Liver (tissue), 9 donors: Measurements from ENCODE around the gene STOM. TPM values are rescaled to one million over a fixed set of nuclear protein-coding genes. Genes with fewer than 3 reads are reported as not detected.

ENCODE experiments used
- DNase-seq: peaks from one replicate; pipeline ENCODE4 v3.0.0-alpha.2; 2017; ENCODE audit warnings: low spot score
- H3K27ac ChIP-seq, 2 donors: one replicate each; pipeline ENCODE4 v1.7.0; 2013; ENCODE audit warnings: inconsistent platforms in 2 of 2, low read length in 2 of 2, control low read depth in 1 of 2, low read depth in 1 of 2, mild to moderate bottlenecking in 1 of 2
- H3K27me3 ChIP-seq, 4 donors: one replicate each; pipeline versions ENCODE4 v1.6.1 to v1.7.0; 2013; ENCODE audit warnings: low read length in 3 of 4, inconsistent platforms in 1 of 4, mild to moderate bottlenecking in 1 of 4, moderate library complexity in 1 of 4; ENCODE audit not compliant: control insufficient read depth in 4 of 4, insufficient read depth in 4 of 4
- H3K36me3 ChIP-seq, 4 donors: one replicate each; pipeline versions ENCODE4 v1.6.1 to v1.7.0; 2013; ENCODE audit warnings: low read length in 3 of 4, mild to moderate bottlenecking in 3 of 4, low read depth in 1 of 4, moderate library complexity in 1 of 4; ENCODE audit not compliant: control insufficient read depth in 4 of 4, insufficient read depth in 3 of 4
- H3K4me1 ChIP-seq, 4 donors: one replicate each; pipeline versions ENCODE4 v1.6.1 to v1.7.0; 2013; ENCODE audit warnings: low read length in 3 of 4, mild to moderate bottlenecking in 3 of 4, moderate library complexity in 1 of 4; ENCODE audit not compliant: control insufficient read depth in 4 of 4, insufficient read depth in 4 of 4
- H3K4me3 ChIP-seq, 3 donors: one replicate each; pipeline versions ENCODE4 v1.6.1 to v1.7.0; 2013; ENCODE audit warnings: low read length in 3 of 3, control low read depth in 1 of 3, low read depth in 1 of 3, mild to moderate bottlenecking in 1 of 3
- H3K9ac ChIP-seq, 2 donors: one replicate each; pipeline ENCODE4 v1.7.0; 2013; ENCODE audit warnings: low read length in 2 of 2, mild to moderate bottlenecking in 2 of 2, moderate library complexity in 2 of 2, control low read depth in 1 of 2, low read depth in 1 of 2
- H3K9me3 ChIP-seq, 4 donors: one replicate each; pipeline versions ENCODE4 v1.6.1 to v1.7.0; 2013; ENCODE audit warnings: low read length in 3 of 4; ENCODE audit not compliant: control insufficient read depth in 4 of 4
- ATF3 ChIP-seq: IDR thresholded peaks from 2 replicates; pipeline ENCODE4 v1.6.1; 2016; ENCODE audit warnings: antibody characterized with exemption
- CTCF ChIP-seq: fragments of 150-350 bp; IDR thresholded peaks from 2 replicates; pipeline ENCODE4 v1.5.1; 2017; ENCODE audit warnings: improper control_type of control experiment, low read depth, low read length; ENCODE audit not compliant: missing input control
- EGR1 ChIP-seq, 2 donors: IDR thresholded peaks; 2 replicates each; pipeline ENCODE4 v1.6.1; 2016 to 2018; ENCODE audit warnings: antibody characterized with exemption in 2 of 2, low read depth in 2 of 2
- FOXA1 ChIP-seq: IDR thresholded peaks from 2 replicates; pipeline ENCODE4 v1.6.1; 2016; ENCODE audit warnings: antibody characterized with exemption
- FOXA2 ChIP-seq: IDR thresholded peaks from 2 replicates; pipeline ENCODE4 v1.6.1; 2016; ENCODE audit warnings: antibody characterized with exemption
- GABPA ChIP-seq, 2 donors: IDR thresholded peaks in 1 of 2; conservative IDR thresholded peaks in 1 of 2; 2 replicates each; pipeline ENCODE4 v1.6.1; 2016; ENCODE audit warnings: antibody characterized with exemption in 2 of 2, mild to moderate bottlenecking in 1 of 2, moderate library complexity in 1 of 2
- HNF4A ChIP-seq, 2 donors: conservative IDR thresholded peaks; 2 replicates each; pipeline ENCODE4 v1.6.1; 2016; ENCODE audit warnings: antibody characterized with exemption in 2 of 2, mild to moderate bottlenecking in 2 of 2
- HNF4G ChIP-seq: IDR thresholded peaks from 2 replicates; pipeline ENCODE4 v1.6.1; 2016; ENCODE audit warnings: antibody characterized with exemption
- JUND ChIP-seq, 2 donors: IDR thresholded peaks; 2 replicates each; pipeline ENCODE4 v1.6.1; 2016; ENCODE audit warnings: antibody characterized with exemption in 2 of 2
- MAX ChIP-seq: IDR thresholded peaks from 2 replicates; pipeline ENCODE4 v1.6.1; 2016; ENCODE audit warnings: antibody characterized with exemption
- RAD21 ChIP-seq, 2 donors: IDR thresholded peaks; 2 replicates each; pipeline ENCODE4 v1.6.1; 2016; ENCODE audit warnings: antibody characterized with exemption in 2 of 2, mild to moderate bottlenecking in 2 of 2
- RXRA ChIP-seq, 2 donors: IDR thresholded peaks; 2 replicates each; pipeline ENCODE4 v1.6.1; 2017 to 2018; ENCODE audit warnings: antibody characterized with exemption in 2 of 2, mild to moderate bottlenecking in 1 of 2
- SP1 ChIP-seq: IDR thresholded peaks from 2 replicates; pipeline ENCODE4 v1.6.1; 2018; ENCODE audit warnings: antibody characterized with exemption, mild to moderate bottlenecking
- TAF1 ChIP-seq: conservative IDR thresholded peaks from 2 replicates; pipeline ENCODE4 v1.6.1; 2016; ENCODE audit warnings: antibody characterized with exemption, mild to moderate bottlenecking
- YY1 ChIP-seq: IDR thresholded peaks from 2 replicates; pipeline ENCODE4 v1.6.1; 2016; ENCODE audit warnings: antibody characterized with exemption, mild to moderate bottlenecking
- ZBTB33 ChIP-seq: IDR thresholded peaks from 2 replicates; pipeline ENCODE4 v1.6.1; 2016; ENCODE audit warnings: antibody characterized with exemption
- WGBS: extraction: QIAGEN DNeasy Blood & Tissue Kit; methylation state at CpG from one replicate; pipeline ENCODE4 v1.1.7; 2013; 5-methylcytosine and 5-hydroxymethylcytosine counted together
- polyA plus RNA-seq, 2 donors: library from polyadenylated mRNA; stranded (reverse) in 1 of 2; unstranded in 1 of 2; fragments of 200-250 nt in 1 of 2; fragments of >200 nt in 1 of 2; fragmentation: Nextera tagmentation in 1 of 2; extraction: Ambion mirVana in 1 of 2; gene quantifications; one replicate each; pipeline versions ENCODE4 v1.2.1 to v1.2.3, GENCODE V29; 2013 to 2015
- total RNA-seq, 2 donors: library from RNA; depleted of rRNA; stranded (reverse); fragments of >200 nt; gene quantifications; one replicate each; pipeline ENCODE4 v1.2.3, GENCODE V29; 2014
- donor health status: healthy.
- donor health status: healthy.
- donor health status: healthy.
- donor health status: healthy.
- donor health status: healthy.

The STOM gene
- total and polyA plus RNA-seq, 4 donors: 150 to 398 (median 265) TPM

GRCh38 chr9:121296213-121297127 lies 73.6 kb downstream of the STOM start:
- WGBS: 91% methylated on average over 7 of the region's 7 CpGs
- TF ChIP-seq HNF4G (no peak), GABPA (IDR thresholded peaks at IDR 0.05 in 1 of 2, conservative IDR thresholded peaks at IDR 0.05 in 1 of 2) (no peak), FOXA2 (no peak), CTCF (no peak), ZBTB33 (no peak), YY1 (no peak), ATF3 (no peak), FOXA1 (no peak), MAX (no peak), HNF4A (conservative IDR thresholded peaks at IDR 0.05) (no peak)
- H3K4me3 ChIP-seq: no peak overlapping the region
- H3K9me3 ChIP-seq: no peaks in the 10 kb centered on the region
- H3K36me3 ChIP-seq: no peaks in the 10 kb centered on the region
- H3K27ac ChIP-seq: no peak overlapping the region
- peaks cover 4 to 9% (median 7%) of the 10 kb centered on the region in 4 donors for H3K4me1 ChIP-seq
- no peak for DNase-seq
- no peaks in the 10 kb centered on the region for H3K27me3 ChIP-seq
- H3K9ac ChIP-seq: no peak overlapping the region

GRCh38 chr9:121295662-121296191 lies 74.3 kb downstream of the STOM start:
- no peaks in the 10 kb centered on the region for H3K9me3 ChIP-seq
- peak overlapping the region in 1 of 2 donors; percentile 25 for H3K27ac ChIP-seq
- H3K36me3 ChIP-seq: no peaks in the 10 kb centered on the region
- DNase-seq: no peak
- WGBS: 80% methylated on average over 5 of the region's 5 CpGs
- no peak overlapping the region for H3K9ac ChIP-seq
- H3K27me3 ChIP-seq: no peaks in the 10 kb centered on the region
- H3K4me3 ChIP-seq: no peak overlapping the region
- peaks cover 4 to 9% (median 7%) of the 10 kb centered on the region in 4 donors for H3K4me1 ChIP-seq
- TF ChIP-seq SP1 (no peak), RAD21 (IDR thresholded peaks at IDR 0.05) (no peak), ATF3 (no peak), JUND (IDR thresholded peaks at IDR 0.05) (no peak), TAF1 (no peak), EGR1 (IDR thresholded peaks at IDR 0.05; ENCODE audit: low read depth in 2 of 2) (no peak), FOXA2 (no peak), YY1 (no peak), HNF4A (conservative IDR thresholded peaks at IDR 0.05) (no peak), ZBTB33 (no peak), GABPA (IDR thresholded peaks at IDR 0.05 in 1 of 2, conservative IDR thresholded peaks at IDR 0.05 in 1 of 2) (no peak), RXRA (IDR thresholded peaks at IDR 0.05) (no peak), CTCF (no peak)
